HG03066 (cell line): ENCODE results near the gene GLE1.

Source experiments
- ATAC-seq: cut with Tn5 transposase; IDR thresholded peaks from one replicate; pipeline ENCODE4 v1.9.1; 2021; ENCODE audit warnings: low read depth; ENCODE audit not compliant: unreplicated experiment

Gene GLE1, protein sequence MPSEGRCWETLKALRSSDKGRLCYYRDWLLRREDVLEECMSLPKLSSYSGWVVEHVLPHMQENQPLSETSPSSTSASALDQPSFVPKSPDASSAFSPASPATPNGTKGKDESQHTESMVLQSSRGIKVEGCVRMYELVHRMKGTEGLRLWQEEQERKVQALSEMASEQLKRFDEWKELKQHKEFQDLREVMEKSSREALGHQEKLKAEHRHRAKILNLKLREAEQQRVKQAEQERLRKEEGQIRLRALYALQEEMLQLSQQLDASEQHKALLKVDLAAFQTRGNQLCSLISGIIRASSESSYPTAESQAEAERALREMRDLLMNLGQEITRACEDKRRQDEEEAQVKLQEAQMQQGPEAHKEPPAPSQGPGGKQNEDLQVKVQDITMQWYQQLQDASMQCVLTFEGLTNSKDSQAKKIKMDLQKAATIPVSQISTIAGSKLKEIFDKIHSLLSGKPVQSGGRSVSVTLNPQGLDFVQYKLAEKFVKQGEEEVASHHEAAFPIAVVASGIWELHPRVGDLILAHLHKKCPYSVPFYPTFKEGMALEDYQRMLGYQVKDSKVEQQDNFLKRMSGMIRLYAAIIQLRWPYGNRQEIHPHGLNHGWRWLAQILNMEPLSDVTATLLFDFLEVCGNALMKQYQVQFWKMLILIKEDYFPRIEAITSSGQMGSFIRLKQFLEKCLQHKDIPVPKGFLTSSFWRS

DNA sequence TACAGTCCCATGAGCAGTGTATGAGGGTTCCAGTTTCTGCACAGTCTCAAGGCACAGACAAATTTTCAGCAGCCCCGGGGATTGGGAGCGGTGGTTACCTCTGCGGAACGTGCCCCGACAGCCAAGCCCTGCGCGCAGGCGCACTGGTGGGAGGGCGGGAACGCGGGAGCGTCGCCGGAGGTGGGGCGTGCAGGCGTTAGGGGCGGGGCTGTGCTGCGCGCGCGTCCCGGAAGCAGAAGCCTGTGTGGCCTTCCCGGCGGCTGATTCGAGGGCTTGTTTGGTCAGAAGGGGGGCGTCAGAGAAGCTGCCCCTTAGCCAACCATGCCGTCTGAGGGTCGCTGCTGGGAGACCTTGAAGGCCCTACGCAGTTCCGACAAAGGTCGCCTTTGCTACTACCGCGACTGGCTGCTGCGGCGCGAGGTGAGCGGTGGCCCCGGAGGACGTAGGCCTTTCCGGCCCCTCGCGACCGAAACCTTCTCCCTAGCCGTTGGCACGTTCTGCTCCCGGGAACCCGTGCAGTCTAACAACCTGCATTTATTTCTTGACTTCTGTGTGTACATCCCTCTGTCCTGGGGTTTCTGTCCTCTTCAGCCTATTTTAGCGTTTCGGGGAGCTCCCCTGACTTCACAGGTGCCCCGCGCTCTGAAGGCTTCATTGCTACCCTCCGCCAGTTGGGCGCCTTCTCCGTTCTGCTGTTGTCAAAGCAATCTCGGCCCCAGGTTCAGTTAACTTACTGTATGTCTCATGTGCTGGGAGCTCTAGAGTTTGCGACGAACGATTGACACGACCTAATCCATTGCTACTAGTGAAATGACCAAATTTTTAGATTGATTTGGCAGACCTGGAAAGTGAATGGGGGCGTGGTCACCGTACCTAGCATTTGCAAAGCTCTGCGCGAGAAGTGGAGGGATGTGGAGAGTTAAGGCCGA, at the start of gene GLE1:
Gene GLE1 (plus strand): TSS at position 235 of the 929 bp plus-strand sequence. CDS start 87 bp downstream, at position 322.
- ATAC-seq, result peak; percentile 80

DNA sequence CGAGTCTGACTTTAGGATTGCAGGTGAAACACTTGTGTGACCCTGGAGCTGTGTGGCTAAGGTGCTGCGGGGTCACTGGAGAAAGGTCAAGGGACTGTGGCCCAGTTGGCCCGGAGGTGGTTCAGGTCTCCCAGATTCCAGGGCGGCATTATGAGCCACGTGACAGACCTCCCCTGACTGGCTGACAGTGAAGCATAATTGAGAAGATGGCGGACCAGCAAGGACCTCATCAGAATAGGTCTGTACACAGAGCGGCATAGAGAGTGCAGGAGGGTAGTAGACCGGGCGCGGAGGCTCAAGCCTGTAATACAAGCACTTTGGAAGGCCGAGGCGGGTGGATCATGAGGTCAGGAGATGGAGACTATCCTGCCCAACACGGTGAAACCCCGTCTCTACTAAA, 49.5 kb upstream of the GLE1 start:
- no peak for ATAC-seq

DNA sequence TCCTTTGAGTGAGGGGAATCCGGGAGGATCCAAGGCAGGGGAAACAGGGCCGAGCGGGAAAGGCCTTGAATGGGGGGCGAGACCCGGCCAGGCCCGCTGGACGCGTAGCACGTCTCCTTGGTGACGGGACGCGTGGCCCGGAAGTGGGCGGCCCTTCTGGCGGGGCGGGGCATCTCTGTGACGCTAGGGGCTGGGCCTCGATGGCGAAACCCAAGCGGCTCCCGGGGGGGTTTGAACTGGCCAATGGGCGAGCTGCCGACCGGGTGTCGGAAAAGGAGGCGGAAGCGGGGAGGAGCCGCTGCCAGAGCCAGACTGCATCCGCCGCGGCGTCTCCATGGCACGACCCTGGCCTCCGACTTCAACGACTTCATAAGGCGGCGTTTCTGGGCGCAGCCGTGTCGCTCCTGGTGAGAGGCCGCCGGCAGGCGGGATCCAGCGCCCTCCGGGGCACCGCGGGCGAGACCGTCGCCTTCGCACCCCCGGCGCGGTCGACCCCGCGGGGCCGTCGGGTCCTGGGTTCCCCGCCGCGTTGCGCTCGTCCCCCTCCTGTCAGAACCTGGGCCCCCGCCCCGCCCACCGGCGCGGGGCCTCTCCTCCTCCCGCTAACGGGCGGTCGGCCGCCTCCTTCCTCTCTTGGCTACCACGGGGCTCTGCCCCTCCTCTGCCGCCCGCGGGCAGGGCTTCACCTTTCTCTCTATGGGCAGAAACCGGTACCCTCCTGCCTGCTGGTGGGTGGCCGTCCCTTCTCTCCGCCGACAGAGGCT, 48.5 kb upstream of the GLE1 start, which contains the start of gene ODF2:
Gene ODF2 (plus strand): TSS at position 158 of the 764 bp plus-strand sequence. CDS start 86 bp downstream, at position 244.
- ATAC-seq, result peak; percentile 82

- peak; percentile 59 for ATAC-seq
Observed at GRCh38 chr9:128456613-128457061, 47.9 kb upstream of the GLE1 start.

- ATAC-seq, result no peak
Observed at GRCh38 chr9:128457207-128457606, 47.3 kb upstream of the GLE1 start.

- ATAC-seq, result no peak
Observed at GRCh38 chr9:128459011-128459410, 45.5 kb upstream of the GLE1 start.

- ATAC-seq, result no peak
Observed at GRCh38 chr9:128469070-128469469, 35.4 kb upstream of the GLE1 start.

DNA sequence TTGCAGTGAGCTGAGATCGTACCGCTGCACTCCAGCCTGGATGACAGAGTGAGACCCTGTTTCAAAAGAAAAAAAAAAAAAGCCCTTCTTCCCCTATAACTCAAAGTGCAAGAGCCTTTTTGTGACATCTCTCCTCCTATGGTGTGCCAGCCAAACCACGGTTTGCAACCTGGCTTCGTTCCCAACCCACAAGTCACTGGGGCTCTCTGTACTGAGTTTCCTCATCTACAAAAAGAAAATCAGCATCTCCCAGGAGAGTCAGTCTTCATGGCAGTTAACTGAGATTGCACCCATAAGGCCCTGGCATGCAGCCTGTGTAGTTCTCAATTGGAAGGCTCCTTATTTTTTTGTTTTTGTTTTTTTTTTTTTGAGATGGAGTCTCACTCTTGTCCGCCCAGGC, 34.0 kb upstream of the GLE1 start:
- no peak for ATAC-seq

DNA sequence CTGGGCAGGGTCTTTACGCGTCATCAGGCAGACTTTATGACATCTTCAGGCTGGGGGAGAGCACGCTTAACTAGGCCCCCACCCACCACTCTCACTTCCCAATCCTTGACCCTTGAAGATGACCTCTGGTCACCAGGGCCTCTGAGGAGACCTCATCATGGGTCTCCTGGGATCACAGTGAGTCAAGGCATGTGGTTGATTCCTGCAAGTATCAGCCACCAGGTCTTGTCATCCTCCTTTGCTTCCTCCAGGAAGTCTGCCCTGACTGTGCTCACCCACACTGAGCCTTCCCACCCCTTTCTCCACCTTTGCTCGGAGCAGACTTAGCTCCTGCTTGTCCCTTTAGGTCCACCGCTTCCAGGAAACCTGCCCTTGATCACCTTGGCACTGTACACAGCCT, 31.4 kb upstream of the GLE1 start:
- no peak for ATAC-seq

DNA sequence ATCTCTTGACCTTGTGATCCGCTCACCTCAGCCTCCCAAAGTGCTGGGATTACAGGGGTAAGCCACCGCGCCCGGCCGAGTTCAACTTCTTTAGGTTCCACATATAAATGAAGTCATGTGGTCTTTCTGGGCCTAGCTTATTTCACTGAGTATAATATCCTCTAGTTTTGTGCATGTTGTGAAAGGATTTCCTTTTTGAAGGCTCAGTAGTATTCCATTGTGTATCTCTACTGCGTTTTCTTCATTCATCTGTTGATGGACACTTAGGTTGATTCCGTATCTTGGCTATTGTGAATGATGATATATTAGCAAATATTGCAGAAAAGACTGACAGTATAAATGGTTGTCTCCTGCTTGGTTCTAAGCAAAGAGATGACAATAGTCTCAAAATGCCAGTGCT, 28.7 kb upstream of the GLE1 start:
- ATAC-seq, result no peak

GRCh38 chr9:128479262-128479661, 25.3 kb upstream of the GLE1 start:
- no peak for ATAC-seq

GRCh38 chr9:128481561-128481960, 23.0 kb upstream of the GLE1 start:
- no peak for ATAC-seq

GRCh38 chr9:128482186-128482585, 22.3 kb upstream of the GLE1 start:
- ATAC-seq, result no peak

- ATAC-seq, result no peak
Observed at GRCh38 chr9:128484686-128485413, 19.7 kb upstream of the GLE1 start.

DNA sequence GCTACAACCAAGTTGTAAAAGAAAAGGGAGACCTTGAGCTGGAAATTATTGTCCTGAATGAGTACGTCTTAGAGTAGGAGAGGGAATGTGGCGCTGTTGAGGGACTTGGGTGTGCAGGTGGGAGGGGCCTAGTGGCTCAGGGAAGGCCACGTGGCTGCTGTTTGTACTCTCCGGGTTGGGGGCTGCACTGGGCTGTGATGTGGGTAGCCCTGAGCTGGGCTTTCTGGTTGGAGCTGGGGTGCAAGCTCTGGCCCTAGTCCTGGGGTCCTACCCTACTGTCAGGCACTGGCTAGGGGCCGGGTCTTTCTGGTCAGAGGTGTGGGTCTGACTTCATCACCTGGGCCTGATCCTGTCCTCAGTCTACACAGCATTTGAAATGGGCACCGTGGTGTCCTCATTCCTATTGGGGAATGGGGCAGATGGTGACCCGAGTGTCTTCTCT, 19.1 kb upstream of the GLE1 start:
- no peak for ATAC-seq

GRCh38 chr9:128486201-128486600, 18.3 kb upstream of the GLE1 start:
- ATAC-seq, result no peak

- no peak for ATAC-seq
Observed at GRCh38 chr9:128493424-128493823, 11.1 kb upstream of the GLE1 start.

GRCh38 chr9:128494108-128494745, 10.3 kb upstream of the GLE1 start:
- ATAC-seq, result no peak

- no peak for ATAC-seq
Observed at GRCh38 chr9:128494746-128495129, 9.8 kb upstream of the GLE1 start.
